ENCODE measurements around the gene PTPRCAP. TPM values are rescaled to one million over a fixed set of nuclear protein-coding genes. Genes with fewer than 3 reads are reported as not detected.

Gene PTPRCAP
- total and polyA plus RNA-seq, 2 experiments from 2014 or later, result 3.3 to 3.5 TPM

GRCh38 chr11:67463186-67463585 lies 25.7 kb upstream of the PTPRCAP start (continued):
- TF ChIP-seq, protein P1, sequence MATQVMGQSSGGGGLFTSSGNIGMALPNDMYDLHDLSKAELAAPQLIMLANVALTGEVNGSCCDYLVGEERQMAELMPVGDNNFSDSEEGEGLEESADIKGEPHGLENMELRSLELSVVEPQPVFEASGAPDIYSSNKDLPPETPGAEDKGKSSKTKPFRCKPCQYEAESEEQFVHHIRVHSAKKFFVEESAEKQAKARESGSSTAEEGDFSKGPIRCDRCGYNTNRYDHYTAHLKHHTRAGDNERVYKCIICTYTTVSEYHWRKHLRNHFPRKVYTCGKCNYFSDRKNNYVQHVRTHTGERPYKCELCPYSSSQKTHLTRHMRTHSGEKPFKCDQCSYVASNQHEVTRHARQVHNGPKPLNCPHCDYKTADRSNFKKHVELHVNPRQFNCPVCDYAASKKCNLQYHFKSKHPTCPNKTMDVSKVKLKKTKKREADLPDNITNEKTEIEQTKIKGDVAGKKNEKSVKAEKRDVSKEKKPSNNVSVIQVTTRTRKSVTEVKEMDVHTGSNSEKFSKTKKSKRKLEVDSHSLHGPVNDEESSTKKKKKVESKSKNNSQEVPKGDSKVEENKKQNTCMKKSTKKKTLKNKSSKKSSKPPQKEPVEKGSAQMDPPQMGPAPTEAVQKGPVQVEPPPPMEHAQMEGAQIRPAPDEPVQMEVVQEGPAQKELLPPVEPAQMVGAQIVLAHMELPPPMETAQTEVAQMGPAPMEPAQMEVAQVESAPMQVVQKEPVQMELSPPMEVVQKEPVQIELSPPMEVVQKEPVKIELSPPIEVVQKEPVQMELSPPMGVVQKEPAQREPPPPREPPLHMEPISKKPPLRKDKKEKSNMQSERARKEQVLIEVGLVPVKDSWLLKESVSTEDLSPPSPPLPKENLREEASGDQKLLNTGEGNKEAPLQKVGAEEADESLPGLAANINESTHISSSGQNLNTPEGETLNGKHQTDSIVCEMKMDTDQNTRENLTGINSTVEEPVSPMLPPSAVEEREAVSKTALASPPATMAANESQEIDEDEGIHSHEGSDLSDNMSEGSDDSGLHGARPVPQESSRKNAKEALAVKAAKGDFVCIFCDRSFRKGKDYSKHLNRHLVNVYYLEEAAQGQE (IDR thresholded peaks at IDR 0.05; ENCODE audit: unreplicated experiment), result no peak

DNA sequence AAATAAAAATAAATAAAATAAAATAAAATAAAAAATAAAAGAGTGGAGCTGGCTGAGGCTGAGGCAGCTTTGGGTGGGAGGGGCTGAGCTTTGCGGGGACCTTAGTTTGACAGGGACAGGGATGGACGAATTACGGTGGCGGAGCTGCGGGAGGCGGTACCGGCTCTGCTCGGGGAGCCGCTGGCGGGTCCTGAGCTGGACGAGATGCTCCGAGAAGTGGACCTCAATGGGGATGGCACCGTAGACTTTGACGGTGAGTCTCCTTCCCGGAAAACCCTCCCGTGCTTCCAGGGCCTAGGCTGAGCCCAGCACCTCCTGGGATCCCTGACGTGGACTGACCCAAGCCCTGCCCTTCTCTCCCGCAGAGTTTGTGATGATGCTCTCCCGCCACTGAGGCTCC lies 20.8 kb upstream of the PTPRCAP start:
- DNase-seq (ENCODE audit: low spot score) (no peak), ATAC-seq (no peak)
- Histone ChIP-seq H3K4me1 (ENCODE audit: insufficient read depth) (no peaks in the 10 kb centered on the region), H3K27me3 (ENCODE audit: insufficient read depth) (no peaks in the 10 kb centered on the region), H2AFZ (no peak overlapping the region), H3K9me2 (ENCODE audit: insufficient read depth) (no peaks in the 10 kb centered on the region), H4K20me1 (replicated peaks; ENCODE audit: insufficient read depth) (no peaks in the 10 kb centered on the region), H3K4me3 (no peak overlapping the region), H3K27ac (ENCODE audit: low read depth) (no peak overlapping the region), H3K79me2 (replicated peaks; ENCODE audit: insufficient read depth) (no peaks in the 10 kb centered on the region), H3K36me3 (ENCODE audit: insufficient read depth) (no peaks in the 10 kb centered on the region), H3K4me2 (no peak overlapping the region), H3F3A (replicated peaks; ENCODE audit: low read depth) (no peaks in the 10 kb centered on the region)
- H3K9me3 Mint-ChIP-seq, result no peaks in the 10 kb centered on the region
- peaks cover 2% of the 10 kb centered on the region for H3K27me3 Mint-ChIP-seq (ENCODE audit: insufficient read depth, low read depth, poor library complexity)
- no peak overlapping the region for H3K4me3 Mint-ChIP-seq
- H3K36me3 Mint-ChIP-seq (ENCODE audit: low read depth), result no peaks in the 10 kb centered on the region
- H3K4me1 Mint-ChIP-seq, result no peaks in the 10 kb centered on the region
- no peak overlapping the region for H3K27ac Mint-ChIP-seq
- TF ChIP-seq ETS1 (IDR thresholded peaks at IDR 0.05) (no peak), EZH2phosphoT487 (IDR thresholded peaks at IDR 0.05; ENCODE audit: unreplicated experiment) (no peak), ZNF114 (CRISPR knock-in tag; IDR thresholded peaks at IDR 0.05) (no peak), NANOG (IDR thresholded peaks at IDR 0.05; ENCODE audit: borderline replicate concordance) (no peak), CREB1 (CRISPR knock-in tag; IDR thresholded peaks at IDR 0.05; ENCODE audit: low read depth) (no peak), JUNB (IDR thresholded peaks at IDR 0.05; ENCODE audit: unreplicated experiment) (no peak), CTCF (conservative IDR thresholded peaks at IDR 0.05; ENCODE audit: low read depth in 2 of 2) (no peak)
- TF ChIP-seq, protein P1 (IDR thresholded peaks at IDR 0.05; ENCODE audit: unreplicated experiment), result no peak
- TF ChIP-seq, protein P2, sequence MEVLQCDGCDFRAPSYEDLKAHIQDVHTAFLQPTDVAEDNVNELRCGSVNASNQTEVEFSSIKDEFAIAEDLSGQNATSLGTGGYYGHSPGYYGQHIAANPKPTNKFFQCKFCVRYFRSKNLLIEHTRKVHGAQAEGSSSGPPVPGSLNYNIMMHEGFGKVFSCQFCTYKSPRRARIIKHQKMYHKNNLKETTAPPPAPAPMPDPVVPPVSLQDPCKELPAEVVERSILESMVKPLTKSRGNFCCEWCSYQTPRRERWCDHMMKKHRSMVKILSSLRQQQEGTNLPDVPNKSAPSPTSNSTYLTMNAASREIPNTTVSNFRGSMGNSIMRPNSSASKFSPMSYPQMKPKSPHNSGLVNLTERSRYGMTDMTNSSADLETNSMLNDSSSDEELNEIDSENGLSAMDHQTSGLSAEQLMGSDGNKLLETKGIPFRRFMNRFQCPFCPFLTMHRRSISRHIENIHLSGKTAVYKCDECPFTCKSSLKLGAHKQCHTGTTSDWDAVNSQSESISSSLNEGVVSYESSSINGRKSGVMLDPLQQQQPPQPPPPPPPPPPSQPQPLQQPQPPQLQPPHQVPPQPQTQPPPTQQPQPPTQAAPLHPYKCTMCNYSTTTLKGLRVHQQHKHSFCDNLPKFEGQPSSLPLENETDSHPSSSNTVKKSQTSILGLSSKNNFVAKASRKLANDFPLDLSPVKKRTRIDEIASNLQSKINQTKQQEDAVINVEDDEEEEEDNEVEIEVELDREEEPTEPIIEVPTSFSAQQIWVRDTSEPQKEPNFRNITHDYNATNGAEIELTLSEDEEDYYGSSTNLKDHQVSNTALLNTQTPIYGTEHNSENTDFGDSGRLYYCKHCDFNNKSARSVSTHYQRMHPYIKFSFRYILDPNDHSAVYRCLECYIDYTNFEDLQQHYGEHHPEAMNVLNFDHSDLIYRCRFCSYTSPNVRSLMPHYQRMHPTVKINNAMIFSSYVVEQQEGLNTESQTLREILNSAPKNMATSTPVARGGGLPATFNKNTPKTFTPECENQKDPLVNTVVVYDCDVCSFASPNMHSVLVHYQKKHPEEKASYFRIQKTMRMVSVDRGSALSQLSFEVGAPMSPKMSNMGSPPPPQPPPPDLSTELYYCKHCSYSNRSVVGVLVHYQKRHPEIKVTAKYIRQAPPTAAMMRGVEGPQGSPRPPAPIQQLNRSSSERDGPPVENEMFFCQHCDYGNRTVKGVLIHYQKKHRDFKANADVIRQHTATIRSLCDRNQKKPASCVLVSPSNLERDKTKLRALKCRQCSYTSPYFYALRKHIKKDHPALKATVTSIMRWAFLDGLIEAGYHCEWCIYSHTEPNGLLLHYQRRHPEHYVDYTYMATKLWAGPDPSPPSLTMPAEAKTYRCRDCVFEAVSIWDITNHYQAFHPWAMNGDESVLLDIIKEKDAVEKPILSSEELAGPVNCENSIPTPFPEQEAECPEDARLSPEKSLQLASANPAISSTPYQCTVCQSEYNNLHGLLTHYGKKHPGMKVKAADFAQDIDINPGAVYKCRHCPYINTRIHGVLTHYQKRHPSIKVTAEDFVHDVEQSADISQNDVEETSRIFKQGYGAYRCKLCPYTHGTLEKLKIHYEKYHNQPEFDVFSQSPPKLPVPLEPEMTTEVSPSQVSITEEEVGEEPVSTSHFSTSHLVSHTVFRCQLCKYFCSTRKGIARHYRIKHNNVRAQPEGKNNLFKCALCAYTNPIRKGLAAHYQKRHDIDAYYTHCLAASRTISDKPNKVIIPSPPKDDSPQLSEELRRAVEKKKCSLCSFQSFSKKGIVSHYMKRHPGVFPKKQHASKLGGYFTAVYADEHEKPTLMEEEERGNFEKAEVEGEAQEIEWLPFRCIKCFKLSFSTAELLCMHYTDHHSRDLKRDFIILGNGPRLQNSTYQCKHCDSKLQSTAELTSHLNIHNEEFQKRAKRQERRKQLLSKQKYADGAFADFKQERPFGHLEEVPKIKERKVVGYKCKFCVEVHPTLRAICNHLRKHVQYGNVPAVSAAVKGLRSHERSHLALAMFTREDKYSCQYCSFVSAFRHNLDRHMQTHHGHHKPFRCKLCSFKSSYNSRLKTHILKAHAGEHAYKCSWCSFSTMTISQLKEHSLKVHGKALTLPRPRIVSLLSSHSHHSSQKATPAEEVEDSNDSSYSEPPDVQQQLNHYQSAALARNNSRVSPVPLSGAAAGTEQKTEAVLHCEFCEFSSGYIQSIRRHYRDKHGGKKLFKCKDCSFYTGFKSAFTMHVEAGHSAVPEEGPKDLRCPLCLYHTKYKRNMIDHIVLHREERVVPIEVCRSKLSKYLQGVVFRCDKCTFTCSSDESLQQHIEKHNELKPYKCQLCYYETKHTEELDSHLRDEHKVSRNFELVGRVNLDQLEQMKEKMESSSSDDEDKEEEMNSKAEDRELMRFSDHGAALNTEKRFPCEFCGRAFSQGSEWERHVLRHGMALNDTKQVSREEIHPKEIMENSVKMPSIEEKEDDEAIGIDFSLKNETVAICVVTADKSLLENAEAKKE (CRISPR knock-in tag; IDR thresholded peaks at IDR 0.05), result no peak
